Tibial nerve (tissue), 4 donors: ENCODE data around the gene SLC16A11.

Experiments
- EP300 ChIP-seq, 2 donors: sonication (generic); formaldehyde crosslinking; IDR thresholded peaks; one replicate each; pipeline ENCODE4 v1.6.1; 2017; ENCODE audit warnings: antibody characterized with exemption in 2 of 2, mild to moderate bottlenecking in 1 of 2
- POLR2A ChIP-seq, 2 donors: fragments of 450-650 bp; IDR thresholded peaks; one replicate each; pipeline ENCODE4 v1.6.1; 2017; ENCODE audit warnings: antibody characterized with exemption in 2 of 2, mild to moderate bottlenecking in 2 of 2, moderate library complexity in 2 of 2
- TF ChIP-seq, protein P1 (sequence below), 5 experiments: fragments of 200-600 bp in 3 of 5; fragments of 450-650 bp in 2 of 5; sonication (generic) in 3 of 5; IDR thresholded peaks; one replicate each; pipeline ENCODE4 v1.5.1; 2016 to 2019; ENCODE audit warnings: antibody characterized with exemption in 5 of 5, mild to moderate bottlenecking in 3 of 5, moderate library complexity in 2 of 5

DNA sequence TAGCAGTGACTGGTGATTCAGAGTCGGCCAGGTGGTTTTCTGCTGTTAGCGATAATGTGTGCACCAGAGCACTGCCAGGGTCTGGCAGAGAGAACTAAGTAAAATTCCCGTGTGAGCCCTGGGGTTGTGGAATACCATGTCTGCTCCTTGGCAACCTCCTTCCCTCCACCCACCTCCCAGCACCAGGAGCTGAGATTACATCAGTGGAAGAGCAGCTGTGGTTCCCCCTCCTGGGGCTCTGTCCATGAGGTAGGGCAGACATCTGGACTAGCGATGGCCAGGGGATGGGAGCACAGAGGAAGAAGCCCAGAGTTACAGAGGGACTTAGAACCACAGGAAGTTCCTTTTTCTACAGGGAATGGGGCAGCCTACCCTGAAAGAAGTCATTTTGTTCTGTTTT is 20.4 kb upstream of the SLC16A11 start:
- TF ChIP-seq, protein P1, sequence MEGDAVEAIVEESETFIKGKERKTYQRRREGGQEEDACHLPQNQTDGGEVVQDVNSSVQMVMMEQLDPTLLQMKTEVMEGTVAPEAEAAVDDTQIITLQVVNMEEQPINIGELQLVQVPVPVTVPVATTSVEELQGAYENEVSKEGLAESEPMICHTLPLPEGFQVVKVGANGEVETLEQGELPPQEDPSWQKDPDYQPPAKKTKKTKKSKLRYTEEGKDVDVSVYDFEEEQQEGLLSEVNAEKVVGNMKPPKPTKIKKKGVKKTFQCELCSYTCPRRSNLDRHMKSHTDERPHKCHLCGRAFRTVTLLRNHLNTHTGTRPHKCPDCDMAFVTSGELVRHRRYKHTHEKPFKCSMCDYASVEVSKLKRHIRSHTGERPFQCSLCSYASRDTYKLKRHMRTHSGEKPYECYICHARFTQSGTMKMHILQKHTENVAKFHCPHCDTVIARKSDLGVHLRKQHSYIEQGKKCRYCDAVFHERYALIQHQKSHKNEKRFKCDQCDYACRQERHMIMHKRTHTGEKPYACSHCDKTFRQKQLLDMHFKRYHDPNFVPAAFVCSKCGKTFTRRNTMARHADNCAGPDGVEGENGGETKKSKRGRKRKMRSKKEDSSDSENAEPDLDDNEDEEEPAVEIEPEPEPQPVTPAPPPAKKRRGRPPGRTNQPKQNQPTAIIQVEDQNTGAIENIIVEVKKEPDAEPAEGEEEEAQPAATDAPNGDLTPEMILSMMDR (IDR thresholded peaks at IDR 0.05) = no peak
- no peak for TF ChIP-seq POLR2A (IDR thresholded peaks at IDR 0.05)
- no peak for TF ChIP-seq EP300 (IDR thresholded peaks at IDR 0.05)
